Right hindlimb (tissue), 1 donor: Measurements from ENCODE around the gene OLIG3.

Experiments used
- DNase-seq: peaks from one replicate; pipeline ENCODE4 v3.0.0-alpha.2; 2018

Gene OLIG3

GRCh38 chr6:137465378-137466009 lies 28.7 kb downstream of the OLIG3 start:
- DNase-seq, result no peak

GRCh38 chr6:137452333-137452894 lies 41.8 kb downstream of the OLIG3 start:
- no peak for DNase-seq

GRCh38 chr6:137443901-137444300 lies 50.3 kb downstream of the OLIG3 start:
- DNase-seq, result no peak
